Ishikawa (cell line): ENCODE results near the gene GPC1.

Experiments used
- CEBPB ChIP-seq: IDR thresholded peaks from 2 replicates; pipeline ENCODE4 v1.6.1; 2012
- CREB1 ChIP-seq: IDR thresholded peaks from 2 replicates; pipeline ENCODE4 v1.6.1; 2012; ENCODE audit warnings: low read depth
- EGR1 ChIP-seq: IDR thresholded peaks from 2 replicates; pipeline ENCODE4 v1.6.1; 2012
- EP300 ChIP-seq: IDR thresholded peaks from 2 replicates; pipeline ENCODE4 v1.6.1; 2012; ENCODE audit warnings: borderline replicate concordance
- FOXM1 ChIP-seq: IDR thresholded peaks from 2 replicates; pipeline ENCODE4 v1.6.1; 2012; ENCODE audit warnings: low read depth, borderline replicate concordance
- NFIC ChIP-seq: IDR thresholded peaks from 2 replicates; pipeline ENCODE4 v1.6.1; 2012
- RAD21 ChIP-seq: IDR thresholded peaks from 2 replicates; pipeline ENCODE4 v1.6.1; 2012; ENCODE audit warnings: low read depth
- TAF1 ChIP-seq: IDR thresholded peaks from 2 replicates; pipeline ENCODE4 v1.6.1; 2012; ENCODE audit warnings: low read depth, mild to moderate bottlenecking
- TCF12 ChIP-seq: IDR thresholded peaks from 2 replicates; pipeline ENCODE4 v1.6.1; 2012; ENCODE audit warnings: low read depth
- TEAD4 ChIP-seq: IDR thresholded peaks from 2 replicates; pipeline ENCODE4 v1.6.1; 2012
- YY1 ChIP-seq: IDR thresholded peaks from 2 replicates; pipeline ENCODE4 v1.6.1; 2012; ENCODE audit warnings: low read depth
- ZBTB7A ChIP-seq: IDR thresholded peaks from 2 replicates; pipeline ENCODE4 v1.6.1; 2012; ENCODE audit warnings: low read depth
- TF ChIP-seq, protein P1 (sequence below): IDR thresholded peaks from 2 replicates; pipeline ENCODE4 v1.6.1; 2012; ENCODE audit warnings: low read depth, mild to moderate bottlenecking
- TF ChIP-seq, protein P2 (sequence below): IDR thresholded peaks from 2 replicates; pipeline ENCODE4 v1.6.1; 2012
- TF ChIP-seq, protein P3 (sequence below): IDR thresholded peaks from 2 replicates; pipeline ENCODE4 v1.6.1; 2012

The GPC1 gene

DNA sequence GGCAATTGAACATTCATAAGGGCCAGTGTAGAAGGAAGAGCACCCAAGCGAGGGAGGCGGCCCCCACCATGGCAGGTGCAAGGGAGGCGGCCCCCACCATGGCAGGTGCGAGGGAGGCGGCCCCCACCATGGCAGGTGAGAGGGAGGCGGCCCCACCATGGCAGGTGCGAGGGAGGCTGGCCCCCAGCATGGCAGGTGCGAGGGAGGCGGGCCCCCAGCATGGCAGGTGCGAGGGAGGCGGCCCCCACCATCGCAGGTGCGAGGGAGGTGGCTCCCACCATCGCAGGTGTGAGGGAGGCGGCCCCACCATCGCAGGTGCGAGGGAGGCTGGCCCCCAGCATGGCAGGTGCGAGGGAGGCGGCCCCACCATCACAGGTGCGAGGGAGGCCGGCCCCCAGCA is 24.7 kb upstream of the GPC1 start:
- TF ChIP-seq EGR1 (no peak), TAF1 (no peak), ZBTB7A (no peak), YY1 (no peak), TEAD4 (no peak), CREB1 (no peak), NFIC (no peak), FOXM1 (no peak), RAD21 (no peak), TCF12 (no peak)
- TF ChIP-seq, protein P1, sequence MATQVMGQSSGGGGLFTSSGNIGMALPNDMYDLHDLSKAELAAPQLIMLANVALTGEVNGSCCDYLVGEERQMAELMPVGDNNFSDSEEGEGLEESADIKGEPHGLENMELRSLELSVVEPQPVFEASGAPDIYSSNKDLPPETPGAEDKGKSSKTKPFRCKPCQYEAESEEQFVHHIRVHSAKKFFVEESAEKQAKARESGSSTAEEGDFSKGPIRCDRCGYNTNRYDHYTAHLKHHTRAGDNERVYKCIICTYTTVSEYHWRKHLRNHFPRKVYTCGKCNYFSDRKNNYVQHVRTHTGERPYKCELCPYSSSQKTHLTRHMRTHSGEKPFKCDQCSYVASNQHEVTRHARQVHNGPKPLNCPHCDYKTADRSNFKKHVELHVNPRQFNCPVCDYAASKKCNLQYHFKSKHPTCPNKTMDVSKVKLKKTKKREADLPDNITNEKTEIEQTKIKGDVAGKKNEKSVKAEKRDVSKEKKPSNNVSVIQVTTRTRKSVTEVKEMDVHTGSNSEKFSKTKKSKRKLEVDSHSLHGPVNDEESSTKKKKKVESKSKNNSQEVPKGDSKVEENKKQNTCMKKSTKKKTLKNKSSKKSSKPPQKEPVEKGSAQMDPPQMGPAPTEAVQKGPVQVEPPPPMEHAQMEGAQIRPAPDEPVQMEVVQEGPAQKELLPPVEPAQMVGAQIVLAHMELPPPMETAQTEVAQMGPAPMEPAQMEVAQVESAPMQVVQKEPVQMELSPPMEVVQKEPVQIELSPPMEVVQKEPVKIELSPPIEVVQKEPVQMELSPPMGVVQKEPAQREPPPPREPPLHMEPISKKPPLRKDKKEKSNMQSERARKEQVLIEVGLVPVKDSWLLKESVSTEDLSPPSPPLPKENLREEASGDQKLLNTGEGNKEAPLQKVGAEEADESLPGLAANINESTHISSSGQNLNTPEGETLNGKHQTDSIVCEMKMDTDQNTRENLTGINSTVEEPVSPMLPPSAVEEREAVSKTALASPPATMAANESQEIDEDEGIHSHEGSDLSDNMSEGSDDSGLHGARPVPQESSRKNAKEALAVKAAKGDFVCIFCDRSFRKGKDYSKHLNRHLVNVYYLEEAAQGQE, result no peak
- TF ChIP-seq, protein P2, sequence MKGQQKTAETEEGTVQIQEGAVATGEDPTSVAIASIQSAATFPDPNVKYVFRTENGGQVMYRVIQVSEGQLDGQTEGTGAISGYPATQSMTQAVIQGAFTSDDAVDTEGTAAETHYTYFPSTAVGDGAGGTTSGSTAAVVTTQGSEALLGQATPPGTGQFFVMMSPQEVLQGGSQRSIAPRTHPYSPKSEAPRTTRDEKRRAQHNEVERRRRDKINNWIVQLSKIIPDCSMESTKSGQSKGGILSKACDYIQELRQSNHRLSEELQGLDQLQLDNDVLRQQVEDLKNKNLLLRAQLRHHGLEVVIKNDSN, result no peak

DNA sequence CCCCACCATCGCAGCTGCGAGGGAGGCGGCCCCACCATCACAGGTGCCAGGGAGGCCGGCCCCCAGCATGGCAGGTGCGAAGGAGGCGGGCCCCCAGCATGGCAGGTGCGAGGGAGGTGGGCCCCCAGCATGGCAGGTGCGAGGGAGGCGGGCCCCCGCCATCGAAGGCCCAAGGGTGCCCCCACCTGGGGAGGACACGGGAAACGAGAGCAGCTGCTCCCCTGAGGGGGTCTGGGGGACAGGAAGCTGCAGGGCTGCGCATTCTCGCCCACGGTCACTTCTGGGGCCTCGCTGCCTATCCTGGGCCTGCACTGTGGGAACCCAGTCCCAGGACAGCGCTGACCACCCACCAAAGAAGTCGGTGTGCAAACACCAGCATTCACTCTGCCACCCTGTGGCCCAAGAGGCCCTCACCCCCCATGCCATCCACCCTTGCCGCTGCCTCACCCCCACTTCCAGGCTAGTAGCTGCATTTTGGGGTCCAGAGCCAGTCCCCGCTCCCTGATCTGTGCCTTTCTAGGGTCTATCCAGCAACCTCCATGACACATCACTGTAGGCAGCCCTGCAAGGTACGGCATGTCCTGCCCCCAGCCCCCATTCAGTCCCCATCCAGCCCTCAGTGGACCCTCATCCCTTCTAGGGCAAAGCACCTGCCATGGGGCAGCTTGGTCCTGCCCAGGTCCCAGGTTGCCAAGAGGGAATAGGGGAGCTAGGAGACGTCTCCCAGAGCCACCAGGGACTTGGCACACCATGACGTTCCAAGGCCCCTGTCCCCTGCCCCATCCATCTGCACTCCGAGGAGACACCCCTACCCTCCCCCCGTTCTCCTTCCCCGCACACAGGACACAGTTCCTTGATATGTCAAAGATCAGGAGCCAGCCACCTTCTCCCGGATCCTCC is 24.0 kb upstream of the GPC1 start:
- TF ChIP-seq TCF12 (no peak), TEAD4 (no peak), YY1 (no peak), EGR1 (no peak), FOXM1 (no peak), CREB1 (no peak), EP300 (no peak), TAF1 (no peak)
- TF ChIP-seq, protein P2, result no peak

DNA sequence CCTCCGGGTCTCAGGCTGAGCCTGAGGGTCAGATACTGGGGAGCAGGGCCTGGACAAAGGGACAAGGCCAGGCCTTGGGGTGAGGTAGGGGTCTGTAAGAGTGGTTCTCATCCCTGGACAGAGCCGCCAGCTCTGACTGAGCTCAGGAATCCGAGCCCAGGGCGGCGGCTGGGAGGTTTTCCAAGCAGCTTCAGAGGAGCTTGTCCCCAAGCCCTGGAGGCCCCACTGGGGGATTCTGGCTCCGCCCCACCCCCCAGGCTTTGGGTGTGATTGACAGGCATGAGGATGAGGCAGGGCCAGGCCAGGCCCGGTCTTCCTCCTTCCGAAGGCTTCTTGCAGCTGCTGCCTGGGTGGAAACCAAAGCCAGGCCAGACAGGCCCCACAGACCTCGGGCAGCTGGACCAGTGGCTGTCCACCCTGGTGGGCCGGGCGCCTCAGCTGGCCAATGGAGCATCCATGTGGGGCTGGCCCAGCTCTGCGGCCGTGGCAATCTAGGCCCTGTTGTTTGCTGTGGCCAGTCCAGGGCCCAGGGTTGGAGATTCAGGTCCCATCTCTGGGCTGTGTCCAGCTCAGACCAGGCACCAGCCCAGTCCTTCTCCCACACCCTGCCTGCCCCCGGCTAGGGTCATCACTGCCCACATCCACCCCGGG is 23.1 kb upstream of the GPC1 start:
- TF ChIP-seq CEBPB (no peak), FOXM1 (no peak), CREB1 (no peak), EP300 (no peak), ZBTB7A (no peak), TAF1 (no peak), TCF12 (no peak), TEAD4 (no peak), YY1 (no peak), RAD21 (no peak), EGR1 (no peak), NFIC (no peak)
- TF ChIP-seq, protein P3, sequence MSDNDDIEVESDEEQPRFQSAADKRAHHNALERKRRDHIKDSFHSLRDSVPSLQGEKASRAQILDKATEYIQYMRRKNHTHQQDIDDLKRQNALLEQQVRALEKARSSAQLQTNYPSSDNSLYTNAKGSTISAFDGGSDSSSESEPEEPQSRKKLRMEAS, result no peak
- TF ChIP-seq, protein P1, result no peak
- TF ChIP-seq, protein P2, result no peak

DNA sequence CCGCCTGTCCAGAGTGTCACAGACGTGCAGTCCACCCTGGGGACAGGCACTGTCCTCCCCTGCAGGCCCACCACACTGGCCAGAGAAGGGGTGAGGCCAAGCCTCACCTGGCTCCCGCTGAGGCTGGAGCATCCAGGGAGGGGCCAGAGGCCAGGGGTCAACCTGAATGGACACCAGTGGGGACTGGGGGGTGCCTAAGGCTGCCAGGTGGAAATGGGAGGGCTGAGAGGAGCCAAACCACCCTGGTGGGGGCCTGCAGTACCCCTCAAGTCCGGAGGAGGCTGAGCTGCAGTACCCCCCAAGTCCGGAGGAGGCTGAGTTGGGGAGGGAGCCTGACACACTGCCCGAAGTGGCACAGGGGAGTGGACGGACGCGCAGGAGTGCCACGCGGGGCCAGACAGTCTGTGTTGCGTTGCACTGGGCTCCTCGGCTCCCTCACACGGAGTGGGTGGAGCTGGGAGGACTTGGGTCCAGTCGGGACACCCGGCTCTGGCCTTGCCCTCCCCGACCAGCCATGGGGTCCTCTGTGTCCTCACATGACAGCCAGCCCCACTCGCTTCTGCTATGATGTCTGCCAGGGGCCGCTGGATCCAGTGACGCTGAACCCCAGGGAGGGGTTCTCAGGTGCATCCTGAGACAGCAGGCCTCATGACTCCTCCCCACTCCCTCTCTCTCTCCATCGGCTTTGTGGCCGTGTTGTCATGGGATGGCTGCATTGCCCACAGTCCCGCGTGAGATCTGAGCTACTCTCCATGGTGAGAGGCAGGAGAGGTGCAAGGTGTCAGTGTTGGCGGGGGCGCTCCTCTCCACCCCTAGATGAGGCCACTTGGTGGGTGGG is 22.3 kb upstream of the GPC1 start:
- TF ChIP-seq TCF12, result no peak
- TF ChIP-seq, protein P3, result no peak
- no peak for TF ChIP-seq TEAD4
- no peak for TF ChIP-seq CEBPB
- no peak for TF ChIP-seq EGR1
- TF ChIP-seq, protein P2, result no peak
- no peak for TF ChIP-seq NFIC
- TF ChIP-seq CREB1, result no peak
- TF ChIP-seq EP300, result no peak
- no peak for TF ChIP-seq YY1
- TF ChIP-seq, protein P1, result no peak
- no peak for TF ChIP-seq TAF1
- TF ChIP-seq ZBTB7A, result no peak
- TF ChIP-seq RAD21, result no peak
- TF ChIP-seq FOXM1, result no peak
